Right ventricle myocardium inferior (tissue), 1 donor: ENCODE measurements around the gene CDC42EP4. TPM values are rescaled to one million over a fixed set of nuclear protein-coding genes. Genes with fewer than 3 reads are reported as not detected.

Source experiments
- ATAC-seq: fragments of 200-7000 bp; cut with Tn5 transposase; one replicate; pipeline ENCODE4 v1.9.1; 2020; ENCODE audit warnings: mild to moderate bottlenecking, moderate library complexity
- DNase-seq: peaks from one replicate; pipeline ENCODE4 v3.0.0; 2021; ENCODE audit errors: missing footprints
- intact Hi-C: fragments of 100-400 bp; cut with DNase I; formaldehyde crosslinking; loops from one replicate; pipeline ENCODE4 v1.11.0; 2022
- total RNA-seq: library from RNA; stranded (reverse); fragmentation: NEBNext Ultra II Directional; extraction: Animal tissue kit (Norgen Biotek cat#: 25700); gene quantifications from one replicate; pipeline ENCODE4 v1.2.1, GENCODE V29; 2021
- donor health status: DM: no; HTN: yes; CAD: no; lungs with severe emphysema.

CDC42EP4 gene
- total RNA-seq, 1 donor from 2014 or later, result 58.8 TPM

GRCh38 chr17:73247726-73248125 lies 64.1 kb downstream of the CDC42EP4 start:
- DNase-seq (no peak), ATAC-seq (no peak)
- intact Hi-C loops, result loop anchor here (5.0 kb wide), 1 partner anchor 520 kb away; no protein-coding TSS in a partner anchor

GRCh38 chr17:73240561-73240960 lies 71.2 kb downstream of the CDC42EP4 start:
- ATAC-seq (no peak), DNase-seq (no peak)
- intact Hi-C loops, result no loop called here

DNA sequence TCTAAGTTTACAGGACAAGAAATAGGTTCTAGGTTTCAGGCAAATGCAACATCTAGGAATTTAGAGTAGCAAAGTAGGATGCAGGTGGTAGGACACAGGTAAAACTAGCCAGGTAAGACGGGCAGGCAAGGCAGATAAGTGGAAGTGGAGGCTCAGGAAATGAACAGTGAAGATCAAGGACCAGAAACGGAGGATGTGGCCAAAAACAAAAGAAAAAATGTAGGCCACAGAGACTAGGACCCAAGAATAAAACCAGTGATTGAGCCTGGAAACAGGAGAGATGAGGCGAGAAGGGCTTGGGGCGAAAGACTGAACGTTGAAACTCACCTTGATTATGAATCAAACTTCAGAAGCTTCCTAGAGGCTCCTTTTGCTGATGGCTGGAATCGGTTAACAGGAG lies 74.1 kb downstream of the CDC42EP4 start:
- DNase-seq (no peak), ATAC-seq (no peak)
- intact Hi-C loops, result no loop called here

DNA sequence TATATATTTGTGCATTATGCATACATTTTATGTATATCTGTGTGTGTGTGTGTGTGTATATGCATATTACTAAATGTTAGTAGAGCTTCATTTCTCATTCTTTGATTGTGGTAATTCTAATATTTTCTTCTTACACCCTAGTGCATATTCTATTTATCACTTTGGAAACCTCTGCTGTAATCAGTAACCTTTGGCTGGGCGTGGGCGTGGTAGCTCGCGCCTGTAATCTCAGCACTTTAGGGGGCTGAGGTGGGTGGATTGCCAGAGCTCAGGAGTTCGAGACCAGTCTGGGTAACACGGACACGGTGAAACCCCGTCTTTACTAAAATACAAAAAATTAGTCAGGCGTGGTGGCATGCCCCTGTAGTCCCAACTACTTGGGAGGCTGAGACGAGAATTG lies 77.1 kb downstream of the CDC42EP4 start:
- ATAC-seq (no peak), DNase-seq (no peak)
- intact Hi-C loops, result no loop called here

Other genes starting within 250 kb of the CDC42EP4 start
- 6.9 TPM for gene SLC39A11, start 219.3 kb downstream of the CDC42EP4 start, total RNA-seq
- 0.73 TPM for gene SSTR2, start 147.0 kb downstream of the CDC42EP4 start, total RNA-seq
- gene COG1, start 118.9 kb downstream of the CDC42EP4 start, total RNA-seq, result 49.3 TPM
- gene CPSF4L, start 50.1 kb downstream of the CDC42EP4 start, total RNA-seq, result not detected